Body of pancreas (tissue), 4 donors: ENCODE measurements around the gene CTIF.

Experiments
- CTCF ChIP-seq, 7 experiments: fragments of 450-650 bp in 4 of 7; fragments of 200-600 bp in 3 of 7; sonication (generic) in 3 of 7; IDR thresholded peaks; one replicate each; pipeline ENCODE4 v1.5.1; 2016 to 2019; ENCODE audit warnings: antibody characterized with exemption in 7 of 7
- POLR2A ChIP-seq, 3 donors: fragments of 450-650 bp; IDR thresholded peaks; one replicate each; pipeline ENCODE4 v1.6.1; 2016; ENCODE audit warnings: antibody characterized with exemption in 3 of 3, mild to moderate bottlenecking in 2 of 3

- TF ChIP-seq POLR2A (IDR thresholded peaks at IDR 0.05) (no peak), CTCF (IDR thresholded peaks at IDR 0.05) (no peak)
These were observed 168.9 kb downstream of the CTIF start for GRCh38 chr18:48707636-48708296.
